Inflammatory macrophage treated with lipopolysaccharide for 4 hours (primary cell): Measurements from ENCODE around the gene CCDC112.
"Not testable (repeated sequence)": the region's sequence is repeated elsewhere in the genome, so short reads cannot be mapped to it uniquely, and the experiment has no call there.

Experiments used
- DNase-seq: peaks from one replicate; pipeline ENCODE4 v3.0.0-alpha.2; 2020

CCDC112 gene

DNA sequence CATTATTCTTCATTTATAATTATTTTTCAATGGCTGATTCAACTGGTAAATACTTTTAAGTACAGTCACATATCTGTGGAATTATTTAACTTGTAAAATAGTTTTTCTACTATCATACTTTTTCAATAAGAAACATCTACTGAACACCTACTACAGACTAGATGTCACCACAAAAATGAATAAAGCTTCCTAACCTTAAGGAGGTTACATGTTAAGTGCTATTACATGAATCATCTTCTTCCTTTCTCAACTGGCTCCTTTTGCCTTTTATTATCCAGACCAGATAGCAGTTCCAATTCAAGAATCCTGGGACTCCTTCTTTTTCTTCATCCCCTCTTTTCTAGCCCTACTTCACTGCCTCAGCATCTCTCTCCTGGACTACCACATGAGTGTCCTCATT, 38.5 kb downstream of the CCDC112 start:
- DNase-seq = no peak

DNA sequence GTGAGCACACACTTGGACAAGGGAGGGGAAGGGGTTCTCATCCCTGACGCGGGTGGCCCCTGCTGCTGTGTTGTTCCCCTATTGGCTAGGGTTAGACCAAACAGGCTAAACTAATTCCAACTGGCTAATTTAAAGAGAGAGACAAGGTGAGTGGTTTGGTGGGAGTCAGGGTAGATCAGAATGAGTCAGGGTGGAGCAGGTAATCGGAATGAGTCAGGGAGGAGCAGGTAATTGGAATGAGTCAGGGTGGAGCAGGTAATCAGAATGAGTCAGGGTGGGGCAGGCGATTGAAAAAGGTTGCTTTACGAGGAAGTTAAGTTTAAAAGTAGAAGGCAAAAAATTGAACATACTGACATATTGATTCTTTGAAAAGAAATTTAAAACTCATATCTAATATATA, 47.1 kb downstream of the CCDC112 start:
- DNase-seq = not testable (repeated sequence)

DNA sequence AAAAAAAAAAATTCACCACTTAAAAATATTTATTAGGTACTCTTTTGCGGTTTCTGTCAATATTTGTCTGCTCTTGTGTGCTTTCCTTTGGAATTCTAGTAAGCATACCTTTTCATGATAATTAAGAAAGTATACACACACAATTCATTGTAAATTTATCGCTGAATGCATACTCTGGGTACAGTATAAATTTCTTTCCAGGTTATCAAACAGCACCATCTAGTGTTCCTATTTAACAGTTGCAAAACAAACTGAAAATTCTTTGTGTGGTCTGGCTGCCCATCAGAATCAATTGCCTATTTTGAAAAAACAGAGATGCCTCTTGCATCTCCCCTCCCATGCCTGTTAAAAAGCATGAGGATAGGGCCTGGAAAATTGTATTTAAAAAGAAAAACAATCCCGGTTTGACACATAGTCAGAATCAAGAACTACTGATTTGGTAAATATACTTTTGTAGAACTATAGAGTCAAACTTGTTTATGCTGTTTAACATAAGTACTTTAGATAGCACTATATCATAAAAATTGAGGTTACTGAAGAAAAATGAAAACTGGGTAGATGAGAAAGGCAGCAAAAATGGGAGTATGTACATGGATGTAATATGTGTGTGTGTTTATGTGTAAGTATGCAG, 50.0 kb downstream of the CCDC112 start:
- peak; percentile 52 for DNase-seq

GRCh38 chr5:115243412-115243811, 53.0 kb downstream of the CCDC112 start:
- no peak for DNase-seq

DNA sequence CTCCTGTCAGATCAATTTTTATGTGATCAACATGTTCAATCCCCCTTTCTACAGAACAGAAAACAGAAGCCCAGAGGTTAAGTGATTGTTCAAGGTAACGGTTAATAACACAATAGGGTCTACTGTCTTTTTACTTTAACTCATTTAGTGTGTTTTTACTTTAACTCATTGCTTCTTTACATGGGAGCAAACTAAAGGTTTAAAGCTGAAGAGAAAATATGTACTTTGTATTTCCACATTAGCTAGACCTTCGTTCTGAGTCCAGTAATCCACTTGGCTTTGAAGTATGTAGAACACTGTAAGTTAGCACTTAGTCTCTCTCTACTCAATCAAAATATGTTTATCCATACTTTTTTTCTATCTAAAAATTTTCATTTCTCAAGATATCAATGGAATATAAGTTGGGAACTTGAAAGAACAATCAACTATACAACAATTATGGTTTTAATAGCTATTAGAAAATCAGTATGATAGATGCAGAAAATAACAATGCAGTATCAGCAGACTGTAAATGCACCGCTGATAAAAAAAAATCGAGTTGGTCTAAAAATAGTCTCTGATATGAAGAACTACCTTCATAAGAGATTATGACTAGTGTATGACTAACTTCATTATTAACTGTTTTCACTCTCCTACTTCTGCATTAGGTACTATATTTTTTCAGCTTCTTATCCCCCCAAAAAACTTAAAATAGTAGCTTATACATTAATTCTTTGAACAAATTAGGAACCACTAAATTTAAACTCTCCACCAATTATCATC, 54.4 kb downstream of the CCDC112 start:
- DNase-seq = no peak

GRCh38 chr5:115237066-115237465, 59.4 kb downstream of the CCDC112 start:
- no peak for DNase-seq

- DNase-seq = no peak
These were observed 59.9 kb downstream of the CCDC112 start for GRCh38 chr5:115236599-115236998.

GRCh38 chr5:115231598-115231997, 64.9 kb downstream of the CCDC112 start:
- DNase-seq = no peak

GRCh38 chr5:115229606-115230005, 66.8 kb downstream of the CCDC112 start:
- DNase-seq = peak; percentile 55

DNA sequence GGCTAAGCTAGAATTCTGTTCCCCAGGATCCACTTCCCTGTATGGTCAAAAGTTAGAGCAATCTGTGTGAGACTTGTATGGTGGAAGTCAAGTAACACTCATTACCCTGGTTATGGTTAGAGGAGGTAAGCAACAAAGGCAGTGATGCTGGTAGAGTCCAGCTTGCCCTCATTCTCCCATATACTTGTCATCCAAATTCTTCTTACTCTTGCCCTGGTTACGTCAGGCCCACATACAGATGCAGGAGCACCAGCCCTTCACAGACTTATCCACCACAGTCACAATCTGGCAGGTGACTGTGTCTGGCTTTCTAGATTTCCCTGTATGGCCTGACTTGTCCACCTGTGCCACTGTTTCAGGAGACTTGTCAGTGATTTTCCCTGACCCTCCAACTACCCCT, 69.2 kb downstream of the CCDC112 start:
- no peak for DNase-seq
